Measurements from ENCODE around the gene GTF2E1. TPM values are rescaled to one million over a fixed set of nuclear protein-coding genes. Genes with fewer than 3 reads are reported as not detected.
"Not testable (repeated sequence)": the region's sequence is repeated elsewhere in the genome, so short reads cannot be mapped to it uniquely, and the experiment has no call there.

Gene GTF2E1
- total RNA-seq (2014; rRNA removed; shearing (Covaris generic)), result 22.4 and 26.0 TPM in 2 replicates

GRCh38 chr3:120742198-120742848 lies at the start of gene GTF2E1, which contains the start of gene RABL3:
TSS of gene GTF2E1 (plus strand) at chr3:120742744. CDS start at chr3:120750553, 7,809 bp downstream.
TSS of gene RABL3 (minus strand) at chr3:120742516. CDS start at chr3:120742507, 9 bp downstream.
- DNase-seq (ENCODE audit: low spot score), result peak; percentile 100

- DNase-seq (ENCODE audit: low spot score), result peak; percentile 79
Measured at GRCh38 chr3:120693439-120694171, 48.9 kb upstream of the GTF2E1 start.

- no peak for DNase-seq (ENCODE audit: low spot score)
Measured at GRCh38 chr3:120699333-120699732, 43.2 kb upstream of the GTF2E1 start.

- no peak for DNase-seq (ENCODE audit: low spot score)
Measured at GRCh38 chr3:120705884-120706582, 36.5 kb upstream of the GTF2E1 start.

- DNase-seq (ENCODE audit: low spot score), result no peak
Measured at GRCh38 chr3:120706950-120707349, 35.6 kb upstream of the GTF2E1 start.

GRCh38 chr3:120708408-120708807 lies 34.1 kb upstream of the GTF2E1 start:
- DNase-seq (ENCODE audit: low spot score), result no peak

- DNase-seq (ENCODE audit: low spot score), result no peak
Measured at GRCh38 chr3:120710369-120710768, 32.2 kb upstream of the GTF2E1 start.

GRCh38 chr3:120713262-120713661 lies 29.3 kb upstream of the GTF2E1 start:
- no peak for DNase-seq (ENCODE audit: low spot score)

- not testable (repeated sequence) for DNase-seq (ENCODE audit: low spot score)
Measured at GRCh38 chr3:120719167-120719834, 23.2 kb upstream of the GTF2E1 start.

GRCh38 chr3:120726791-120727190 lies 15.8 kb upstream of the GTF2E1 start:
- DNase-seq (ENCODE audit: low spot score), result no peak

- DNase-seq (ENCODE audit: low spot score), result no peak
Measured at GRCh38 chr3:120730576-120731542, 11.7 kb upstream of the GTF2E1 start.

GRCh38 chr3:120738006-120738405 lies 4.5 kb upstream of the GTF2E1 start:
- not testable (repeated sequence) for DNase-seq (ENCODE audit: low spot score)

GRCh38 chr3:120741320-120741719 lies 1.2 kb upstream of the GTF2E1 start:
- DNase-seq (ENCODE audit: low spot score), result no peak

GRCh38 chr3:120741837-120742197 lies 727 bp upstream of the GTF2E1 start:
- DNase-seq (ENCODE audit: low spot score), result peak; percentile 35

- peak; percentile 11 for DNase-seq (ENCODE audit: low spot score)
Measured at GRCh38 chr3:120742849-120743365, 363 bp downstream of the GTF2E1 start.

- DNase-seq (ENCODE audit: low spot score), result no peak
Measured at GRCh38 chr3:120743556-120744195, 1.1 kb downstream of the GTF2E1 start.

- DNase-seq (ENCODE audit: low spot score), result no peak
Measured at GRCh38 chr3:120745466-120745865, 2.9 kb downstream of the GTF2E1 start.

GRCh38 chr3:120749843-120750242 lies 7.3 kb downstream of the GTF2E1 start:
- no peak for DNase-seq (ENCODE audit: low spot score)

- no peak for DNase-seq (ENCODE audit: low spot score)
Measured at GRCh38 chr3:120752230-120752629, 9.7 kb downstream of the GTF2E1 start.

- DNase-seq (ENCODE audit: low spot score), result no peak
Measured at GRCh38 chr3:120752865-120753264, 10.3 kb downstream of the GTF2E1 start.

All from H4 (cell line).